HEK293 (cell line): ENCODE data around the gene ARHGAP22.

Experiments
- ZNF121 ChIP-seq: fragments of 450-650 bp; formaldehyde crosslinking; IDR thresholded peaks from 2 replicates; pipeline ENCODE4 v1.5.1; 2016; ENCODE audit warnings: missing biosample characterization, missing genetic modification characterization
- ZNF146 ChIP-seq: fragments of 450-650 bp; formaldehyde crosslinking; IDR thresholded peaks from 2 replicates; pipeline ENCODE4 v1.5.1; 2016; ENCODE audit warnings: missing biosample characterization, missing genetic modification characterization
- ZNF2 ChIP-seq: fragments of 450-650 bp; formaldehyde crosslinking; IDR thresholded peaks from 2 replicates; pipeline ENCODE4 v1.5.1; 2016; ENCODE audit warnings: missing biosample characterization, missing genetic modification characterization
- ZNF423 ChIP-seq: fragments of 450-650 bp; formaldehyde crosslinking; IDR thresholded peaks from 2 replicates; pipeline ENCODE4 v1.5.1; 2016; ENCODE audit warnings: missing biosample characterization, missing genetic modification characterization
- ZNF558 ChIP-seq: fragments of 450-650 bp; formaldehyde crosslinking; IDR thresholded peaks from 2 replicates; pipeline ENCODE4 v1.5.1; 2016; ENCODE audit warnings: missing biosample characterization, missing genetic modification characterization
- ZNF658 ChIP-seq: fragments of 450-650 bp; formaldehyde crosslinking; IDR thresholded peaks from 2 replicates; pipeline ENCODE4; 2016; ENCODE audit warnings: missing biosample characterization, missing genetic modification characterization
- TF ChIP-seq, protein P1 (sequence below): fragments of 450-650 bp; formaldehyde crosslinking; IDR thresholded peaks from 2 replicates; pipeline ENCODE4 v1.5.1; 2016; ENCODE audit warnings: missing biosample characterization, missing genetic modification characterization
- TF ChIP-seq, protein P2 (sequence below): fragments of 450-650 bp; formaldehyde crosslinking; IDR thresholded peaks from 2 replicates; pipeline ENCODE4 v1.5.1; 2016; ENCODE audit warnings: missing biosample characterization, missing genetic modification characterization
- TF ChIP-seq, protein P3 (sequence below): fragments of 450-650 bp; formaldehyde crosslinking; IDR thresholded peaks from 2 replicates; pipeline ENCODE4 v1.5.1; 2016; ENCODE audit warnings: missing biosample characterization, missing genetic modification characterization, low read depth

DNA sequence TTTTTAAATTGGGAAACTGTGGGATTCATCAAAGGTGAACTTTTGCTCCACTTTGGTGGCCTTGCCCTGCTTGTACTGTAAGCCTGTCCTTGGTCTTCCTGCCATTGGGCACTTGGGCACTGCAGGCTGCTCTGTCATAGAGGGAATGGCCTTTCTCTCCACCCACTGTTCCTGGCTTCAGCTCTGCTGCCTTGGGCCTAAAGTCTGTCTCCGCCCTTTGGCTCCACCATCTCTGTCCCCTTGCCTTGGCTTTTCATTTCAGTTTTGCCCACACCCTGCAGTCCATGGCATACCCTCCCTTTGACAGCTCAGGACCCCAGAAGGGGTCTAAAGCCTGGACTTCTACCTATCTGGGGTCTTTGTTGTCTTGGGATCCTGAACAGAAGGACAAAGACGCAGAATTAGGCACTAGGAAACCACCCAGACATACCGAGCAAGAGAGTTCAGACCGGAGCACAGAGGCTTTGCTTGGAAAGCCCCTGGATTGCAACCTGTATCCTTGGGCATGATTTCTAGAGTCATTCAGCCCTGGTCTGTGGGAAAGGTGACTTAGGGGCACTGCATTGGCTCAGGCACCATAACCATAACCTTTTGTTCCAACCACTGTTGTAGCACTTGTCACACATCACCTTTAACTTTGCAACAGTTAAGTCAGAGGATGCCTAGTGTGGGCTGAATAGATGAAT lies 5.2 kb upstream of the ARHGAP22 start:
- TF ChIP-seq ZNF2 (no peak), ZNF558 (tag by site-specific recombination) (no peak), ZNF146 (no peak), ZNF423 (no peak), ZNF121 (tag by site-specific recombination) (no peak), ZNF658 (tag by site-specific recombination) (no peak)
- TF ChIP-seq, protein P1, sequence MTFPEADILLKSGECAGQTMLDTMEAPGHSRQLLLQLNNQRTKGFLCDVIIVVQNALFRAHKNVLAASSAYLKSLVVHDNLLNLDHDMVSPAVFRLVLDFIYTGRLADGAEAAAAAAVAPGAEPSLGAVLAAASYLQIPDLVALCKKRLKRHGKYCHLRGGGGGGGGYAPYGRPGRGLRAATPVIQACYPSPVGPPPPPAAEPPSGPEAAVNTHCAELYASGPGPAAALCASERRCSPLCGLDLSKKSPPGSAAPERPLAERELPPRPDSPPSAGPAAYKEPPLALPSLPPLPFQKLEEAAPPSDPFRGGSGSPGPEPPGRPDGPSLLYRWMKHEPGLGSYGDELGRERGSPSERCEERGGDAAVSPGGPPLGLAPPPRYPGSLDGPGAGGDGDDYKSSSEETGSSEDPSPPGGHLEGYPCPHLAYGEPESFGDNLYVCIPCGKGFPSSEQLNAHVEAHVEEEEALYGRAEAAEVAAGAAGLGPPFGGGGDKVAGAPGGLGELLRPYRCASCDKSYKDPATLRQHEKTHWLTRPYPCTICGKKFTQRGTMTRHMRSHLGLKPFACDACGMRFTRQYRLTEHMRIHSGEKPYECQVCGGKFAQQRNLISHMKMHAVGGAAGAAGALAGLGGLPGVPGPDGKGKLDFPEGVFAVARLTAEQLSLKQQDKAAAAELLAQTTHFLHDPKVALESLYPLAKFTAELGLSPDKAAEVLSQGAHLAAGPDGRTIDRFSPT (tag by site-specific recombination) = no peak
- TF ChIP-seq, protein P2, sequence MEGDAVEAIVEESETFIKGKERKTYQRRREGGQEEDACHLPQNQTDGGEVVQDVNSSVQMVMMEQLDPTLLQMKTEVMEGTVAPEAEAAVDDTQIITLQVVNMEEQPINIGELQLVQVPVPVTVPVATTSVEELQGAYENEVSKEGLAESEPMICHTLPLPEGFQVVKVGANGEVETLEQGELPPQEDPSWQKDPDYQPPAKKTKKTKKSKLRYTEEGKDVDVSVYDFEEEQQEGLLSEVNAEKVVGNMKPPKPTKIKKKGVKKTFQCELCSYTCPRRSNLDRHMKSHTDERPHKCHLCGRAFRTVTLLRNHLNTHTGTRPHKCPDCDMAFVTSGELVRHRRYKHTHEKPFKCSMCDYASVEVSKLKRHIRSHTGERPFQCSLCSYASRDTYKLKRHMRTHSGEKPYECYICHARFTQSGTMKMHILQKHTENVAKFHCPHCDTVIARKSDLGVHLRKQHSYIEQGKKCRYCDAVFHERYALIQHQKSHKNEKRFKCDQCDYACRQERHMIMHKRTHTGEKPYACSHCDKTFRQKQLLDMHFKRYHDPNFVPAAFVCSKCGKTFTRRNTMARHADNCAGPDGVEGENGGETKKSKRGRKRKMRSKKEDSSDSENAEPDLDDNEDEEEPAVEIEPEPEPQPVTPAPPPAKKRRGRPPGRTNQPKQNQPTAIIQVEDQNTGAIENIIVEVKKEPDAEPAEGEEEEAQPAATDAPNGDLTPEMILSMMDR (tag by site-specific recombination) = no peak
- TF ChIP-seq, protein P3, sequence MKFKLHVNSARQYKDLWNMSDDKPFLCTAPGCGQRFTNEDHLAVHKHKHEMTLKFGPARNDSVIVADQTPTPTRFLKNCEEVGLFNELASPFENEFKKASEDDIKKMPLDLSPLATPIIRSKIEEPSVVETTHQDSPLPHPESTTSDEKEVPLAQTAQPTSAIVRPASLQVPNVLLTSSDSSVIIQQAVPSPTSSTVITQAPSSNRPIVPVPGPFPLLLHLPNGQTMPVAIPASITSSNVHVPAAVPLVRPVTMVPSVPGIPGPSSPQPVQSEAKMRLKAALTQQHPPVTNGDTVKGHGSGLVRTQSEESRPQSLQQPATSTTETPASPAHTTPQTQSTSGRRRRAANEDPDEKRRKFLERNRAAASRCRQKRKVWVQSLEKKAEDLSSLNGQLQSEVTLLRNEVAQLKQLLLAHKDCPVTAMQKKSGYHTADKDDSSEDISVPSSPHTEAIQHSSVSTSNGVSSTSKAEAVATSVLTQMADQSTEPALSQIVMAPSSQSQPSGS (tag by site-specific recombination) = no peak
